C4-2B (cell line): ENCODE results near the gene GFOD1.

ENCODE experiments used
- H3K27ac ChIP-seq: fragments of 450-650 bp; 2 replicates; pipeline ENCODE4 v1.5.1; 2017
- CTCF ChIP-seq: fragments of 450-650 bp; conservative IDR thresholded peaks from 2 replicates; pipeline ENCODE4 v1.5.1; 2017; ENCODE audit warnings: mild to moderate bottlenecking
- ZFX ChIP-seq: fragments of 450-650 bp; IDR thresholded peaks from 2 replicates; pipeline ENCODE4 v1.6.1; 2017

Gene GFOD1

GRCh38 chr6:13496513-13497190, 9.3 kb upstream of the GFOD1 start:
- no peak for TF ChIP-seq ZFX
- no peak for TF ChIP-seq CTCF
- H3K27ac ChIP-seq = no peak overlapping the region

- TF ChIP-seq CTCF = no peak
- no peak for TF ChIP-seq ZFX
These were observed 8.4 kb upstream of the GFOD1 start for GRCh38 chr6:13495818-13496217.

GRCh38 chr6:13495112-13495776, 7.8 kb upstream of the GFOD1 start:
- H3K27ac ChIP-seq = no peak overlapping the region
- TF ChIP-seq ZFX = no peak
- no peak for TF ChIP-seq CTCF

More at GRCh38 chr6:13495818-13496217, 8.4 kb upstream of the GFOD1 start:
- H3K27ac ChIP-seq = no peak overlapping the region

- H3K27ac ChIP-seq = no peak overlapping the region
- TF ChIP-seq CTCF (no peak), ZFX (no peak)
These were observed 6.7 kb upstream of the GFOD1 start for GRCh38 chr6:13494137-13494536.

GRCh38 chr6:13493147-13493546, 5.7 kb upstream of the GFOD1 start:
- H3K27ac ChIP-seq = no peak overlapping the region
- no peak for TF ChIP-seq ZFX
- TF ChIP-seq CTCF = no peak

- no peak overlapping the region for H3K27ac ChIP-seq
- TF ChIP-seq ZFX (no peak), CTCF (no peak)
These were observed 5.0 kb upstream of the GFOD1 start for GRCh38 chr6:13492357-13492756.

GRCh38 chr6:13491538-13491937, 4.1 kb upstream of the GFOD1 start:
- TF ChIP-seq CTCF = no peak
- TF ChIP-seq ZFX = no peak

More at GRCh38 chr6:13491538-13491937, 4.1 kb upstream of the GFOD1 start:
- H3K27ac ChIP-seq = no peak overlapping the region
